DMS 273 (cell line): Measurements from ENCODE around the gene CYS1.
A peak's percentile ranks its signal among the peaks of the same experiment; 100 is the strongest.
"Not testable (repeated sequence)": the region's sequence is repeated elsewhere in the genome, so short reads cannot be mapped to it uniquely, and the experiment has no call there.

ENCODE experiments used
- DNase-seq: peaks from one replicate; lab custom pipeline; 2025; ENCODE audit not compliant: unreplicated experiment; lab: John Stamatoyannopoulos, UW

Gene CYS1, protein sequence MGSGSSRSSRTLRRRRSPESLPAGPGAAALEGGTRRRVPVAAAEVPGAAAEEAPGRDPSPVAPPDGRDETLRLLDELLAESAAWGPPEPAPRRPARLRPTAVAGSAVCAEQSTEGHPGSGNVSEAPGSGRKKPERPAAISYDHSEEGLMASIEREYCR

DNA sequence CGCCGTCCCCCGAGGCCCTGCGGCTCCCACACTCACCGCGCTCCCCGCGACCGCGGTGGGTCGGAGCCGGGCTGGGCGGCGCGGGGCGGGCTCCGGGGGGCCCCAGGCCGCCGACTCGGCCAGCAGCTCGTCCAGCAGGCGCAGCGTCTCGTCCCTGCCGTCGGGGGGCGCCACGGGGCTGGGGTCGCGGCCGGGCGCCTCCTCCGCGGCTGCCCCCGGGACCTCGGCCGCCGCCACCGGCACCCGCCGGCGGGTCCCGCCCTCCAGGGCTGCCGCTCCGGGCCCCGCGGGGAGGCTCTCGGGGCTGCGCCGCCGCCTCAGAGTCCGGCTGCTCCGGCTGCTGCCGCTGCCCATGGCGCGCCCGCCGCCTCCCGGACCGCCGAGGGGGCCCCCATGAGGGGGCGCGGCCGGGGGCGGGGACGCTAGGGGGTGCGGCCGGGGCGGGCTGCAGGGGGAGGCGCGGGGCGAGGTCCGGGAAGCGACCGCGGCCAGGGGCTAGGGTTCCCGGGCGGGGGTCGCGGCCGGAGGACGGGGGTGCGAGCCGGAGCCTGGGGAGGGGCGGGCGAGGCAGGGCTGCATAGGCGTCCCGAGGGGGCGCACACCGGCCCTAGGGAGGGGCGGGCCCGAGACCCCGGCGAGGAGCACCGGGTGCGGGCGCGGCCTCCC, at the start of gene CYS1:
CYS1 (minus strand) TSS at position 542 of the 666 bp plus-strand sequence; CDS start at position 354, 188 bp downstream.
- DNase-seq, result peak; percentile 54

DNA sequence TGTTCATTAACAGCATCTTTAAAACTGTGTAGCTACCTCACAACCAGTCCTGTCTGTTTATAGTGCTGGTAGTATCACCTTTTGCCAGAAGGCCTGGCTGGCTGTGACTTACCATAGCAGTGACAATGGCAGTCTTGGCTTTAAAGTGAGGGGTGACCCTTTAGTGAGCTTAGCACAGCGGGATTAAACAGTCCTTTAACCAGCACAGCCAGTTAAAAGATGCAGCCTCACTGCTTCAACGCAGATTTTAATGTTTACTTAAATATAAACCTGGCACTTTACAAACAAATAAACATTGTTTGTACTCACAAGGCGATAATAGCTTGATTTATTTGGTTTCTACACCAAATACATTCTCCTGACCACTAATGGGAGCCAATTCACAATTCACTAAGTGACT, 49.3 kb upstream of the CYS1 start:
- no peak for DNase-seq

DNA sequence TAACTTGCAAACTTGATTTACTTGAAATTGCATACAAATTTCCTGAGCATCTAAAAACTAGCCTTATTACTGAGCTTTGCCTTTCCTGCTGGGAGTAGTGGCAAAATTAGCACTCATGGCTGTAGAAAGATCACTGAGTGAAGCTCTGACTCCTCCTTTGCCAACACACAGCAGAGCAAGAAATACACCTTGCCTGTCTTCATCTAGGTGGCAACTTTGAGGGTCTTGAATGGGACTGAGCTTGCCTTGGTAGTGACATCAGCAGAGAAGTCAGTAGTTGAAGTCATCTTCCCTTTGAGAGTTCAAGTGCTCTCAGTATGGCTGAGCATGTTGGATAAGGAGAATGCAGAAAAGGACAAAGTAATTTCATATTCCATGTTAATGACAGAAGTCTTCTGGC, 48.2 kb upstream of the CYS1 start:
- DNase-seq, result no peak

DNA sequence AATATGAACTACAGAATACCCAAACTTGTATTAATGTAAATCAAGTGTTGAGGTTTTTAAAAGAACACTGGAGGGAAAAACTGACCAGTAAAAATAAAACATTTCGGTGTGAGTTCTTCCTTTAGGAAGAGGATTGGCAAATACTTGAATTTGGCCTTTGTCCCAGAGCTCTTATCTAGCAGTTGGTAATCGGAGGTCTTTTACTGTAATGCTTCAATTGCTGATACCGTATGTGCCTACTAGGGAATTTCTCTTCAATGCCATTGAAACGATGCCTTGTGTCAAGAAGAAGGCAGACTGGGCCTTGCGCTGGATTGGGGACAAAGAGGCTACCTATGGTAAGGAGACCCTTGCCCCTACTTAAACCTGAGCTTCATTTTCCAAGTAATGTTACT, 46.4 kb upstream of the CYS1 start:
- no peak for DNase-seq

DNA sequence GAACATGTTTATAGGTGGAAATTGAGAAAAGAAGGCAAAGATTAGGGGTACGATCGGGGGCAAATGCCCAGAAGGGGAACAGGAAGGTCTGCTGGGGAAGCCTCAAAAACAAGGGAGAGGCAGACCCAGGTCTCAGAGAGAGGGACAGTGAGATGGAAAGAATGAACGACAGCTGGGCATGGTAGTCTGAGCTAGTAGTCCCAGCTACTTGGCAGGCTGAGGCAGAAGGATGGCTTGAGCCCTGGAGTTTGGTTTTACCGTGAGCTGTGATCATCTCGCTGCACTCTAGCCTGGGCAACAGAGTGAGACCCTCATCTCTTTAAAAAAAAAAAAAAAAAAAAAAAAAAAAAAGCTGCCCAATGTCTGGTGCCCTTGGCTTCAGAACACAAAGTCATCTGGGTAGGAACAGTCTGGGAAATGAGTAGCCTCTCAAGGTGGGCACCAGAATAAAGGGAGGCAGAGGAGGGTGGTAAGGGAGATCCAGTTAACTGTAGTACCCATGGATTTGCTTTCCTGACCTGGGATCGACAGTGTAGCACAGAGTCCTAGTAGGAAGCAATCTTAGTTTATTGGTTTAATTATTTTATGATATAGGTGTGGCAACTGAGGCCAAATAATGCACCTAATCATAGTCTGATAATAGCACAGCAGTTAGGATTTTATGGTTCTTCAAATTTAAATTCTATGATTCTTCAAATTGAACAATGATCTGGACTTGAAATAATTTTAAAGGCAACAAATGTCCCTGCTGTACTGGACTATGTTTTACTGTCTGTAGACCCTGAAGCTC, 45.8 kb upstream of the CYS1 start:
- no peak for DNase-seq

DNA sequence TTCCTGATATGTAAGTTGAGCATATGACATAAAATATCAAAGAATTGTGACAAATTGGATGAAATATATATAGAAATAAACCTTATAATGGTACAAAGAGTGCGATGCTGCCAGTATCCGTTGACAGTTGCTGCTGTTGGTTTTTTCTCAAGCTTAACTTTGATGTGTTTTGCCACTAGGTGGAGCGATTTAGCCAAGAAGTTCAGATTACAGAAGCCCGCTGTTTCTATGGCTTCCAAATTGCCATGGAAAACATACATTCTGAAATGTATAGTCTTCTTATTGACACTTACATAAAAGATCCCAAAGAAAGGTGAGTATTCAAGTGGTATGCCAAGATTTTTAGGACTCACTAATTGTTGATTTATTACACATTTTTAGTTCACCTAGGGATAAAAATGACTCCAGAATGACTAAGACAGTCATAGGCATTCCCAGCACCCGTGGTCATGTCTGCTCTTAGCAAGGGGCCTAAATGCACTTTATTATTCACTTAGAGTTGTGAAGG, 44.4 kb upstream of the CYS1 start:
- peak; percentile 86 for DNase-seq

DNA sequence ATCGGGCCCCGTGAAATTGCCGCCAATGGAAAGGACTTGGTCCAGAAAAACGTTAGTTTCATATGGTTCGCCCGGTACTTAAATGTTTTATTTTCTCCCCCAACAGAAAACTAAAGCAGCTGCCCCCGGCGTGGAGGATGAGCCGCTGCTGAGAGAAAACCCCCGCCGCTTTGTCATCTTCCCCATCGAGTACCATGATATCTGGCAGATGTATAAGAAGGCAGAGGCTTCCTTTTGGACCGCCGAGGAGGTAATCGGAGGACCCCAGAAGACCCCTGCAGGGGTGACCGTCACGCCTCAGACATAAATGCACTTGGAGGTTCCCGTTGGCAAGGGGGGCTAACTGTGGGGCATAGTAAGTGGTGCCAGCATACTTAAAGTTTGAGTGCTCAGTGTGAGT, 43.1 kb upstream of the CYS1 start:
- no peak for DNase-seq

DNA sequence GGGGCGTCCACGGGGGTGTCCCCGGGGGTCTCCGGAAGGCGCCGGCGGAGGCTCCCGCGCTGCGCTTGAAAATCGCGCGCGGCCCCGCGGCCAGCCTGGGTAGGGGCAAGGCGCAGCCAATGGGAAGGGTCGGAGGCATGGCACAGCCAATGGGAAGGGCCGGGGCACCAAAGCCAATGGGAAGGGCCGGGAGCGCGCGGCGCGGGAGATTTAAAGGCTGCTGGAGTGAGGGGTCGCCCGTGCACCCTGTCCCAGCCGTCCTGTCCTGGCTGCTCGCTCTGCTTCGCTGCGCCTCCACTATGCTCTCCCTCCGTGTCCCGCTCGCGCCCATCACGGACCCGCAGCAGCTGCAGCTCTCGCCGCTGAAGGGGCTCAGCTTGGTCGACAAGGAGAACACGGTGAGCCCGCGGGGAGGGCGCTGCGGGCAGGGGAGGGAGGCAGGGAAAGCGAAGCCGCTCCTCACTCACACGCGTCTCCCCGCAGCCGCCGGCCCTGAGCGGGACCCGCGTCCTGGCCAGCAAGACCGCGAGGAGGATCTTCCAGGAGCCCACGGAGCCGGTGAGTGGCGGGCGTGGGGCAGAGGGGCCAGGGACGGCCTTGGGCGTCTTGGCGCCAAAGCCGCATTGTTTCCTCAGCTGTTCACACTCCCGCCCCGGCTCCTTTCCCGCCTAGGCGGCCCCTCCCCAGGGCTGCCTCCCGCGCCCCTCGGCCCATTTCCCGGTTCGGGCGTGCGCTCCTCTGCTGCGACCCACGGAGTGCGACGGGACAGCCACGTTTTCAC, 42.5 kb upstream of the CYS1 start, which contains the start of gene RRM2:
RRM2 (plus strand) TSS at position 240 of the 781 bp plus-strand sequence; CDS start at position 300, 60 bp downstream.
- peak; percentile 98 for DNase-seq

DNA sequence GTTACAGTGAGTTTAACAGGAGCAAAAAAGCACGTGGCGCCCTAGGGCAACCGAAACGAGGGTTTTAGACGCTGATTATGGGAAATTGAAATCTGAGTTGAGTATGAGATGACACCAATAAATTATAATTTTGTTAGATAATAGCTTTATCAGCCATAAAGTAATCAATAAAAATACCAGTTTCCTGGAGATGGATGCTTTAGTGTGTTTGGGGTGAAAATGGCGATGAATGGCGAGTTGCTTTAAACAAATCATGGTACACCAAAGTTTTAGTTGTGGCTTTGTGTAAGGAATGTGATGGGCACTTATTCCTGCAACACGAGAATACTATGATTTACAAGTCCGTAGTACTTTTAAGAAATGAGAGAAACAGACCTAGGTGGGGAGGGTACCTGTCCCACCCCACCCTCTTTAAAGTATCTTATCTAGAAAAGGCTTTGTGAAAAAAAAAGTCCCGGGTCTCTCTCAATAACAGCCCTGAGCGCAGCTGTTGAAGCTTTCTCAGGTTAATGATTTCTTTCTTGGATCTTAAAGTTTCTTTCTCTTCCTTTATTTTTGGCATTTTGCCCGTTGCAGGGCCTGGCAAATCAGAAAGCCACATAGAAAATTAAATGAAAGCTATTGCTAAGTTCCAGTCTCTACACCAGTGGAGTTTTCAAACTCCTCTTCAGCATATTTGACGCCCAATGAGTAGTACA, 40.8 kb upstream of the CYS1 start:
- DNase-seq, result peak; percentile 86

DNA sequence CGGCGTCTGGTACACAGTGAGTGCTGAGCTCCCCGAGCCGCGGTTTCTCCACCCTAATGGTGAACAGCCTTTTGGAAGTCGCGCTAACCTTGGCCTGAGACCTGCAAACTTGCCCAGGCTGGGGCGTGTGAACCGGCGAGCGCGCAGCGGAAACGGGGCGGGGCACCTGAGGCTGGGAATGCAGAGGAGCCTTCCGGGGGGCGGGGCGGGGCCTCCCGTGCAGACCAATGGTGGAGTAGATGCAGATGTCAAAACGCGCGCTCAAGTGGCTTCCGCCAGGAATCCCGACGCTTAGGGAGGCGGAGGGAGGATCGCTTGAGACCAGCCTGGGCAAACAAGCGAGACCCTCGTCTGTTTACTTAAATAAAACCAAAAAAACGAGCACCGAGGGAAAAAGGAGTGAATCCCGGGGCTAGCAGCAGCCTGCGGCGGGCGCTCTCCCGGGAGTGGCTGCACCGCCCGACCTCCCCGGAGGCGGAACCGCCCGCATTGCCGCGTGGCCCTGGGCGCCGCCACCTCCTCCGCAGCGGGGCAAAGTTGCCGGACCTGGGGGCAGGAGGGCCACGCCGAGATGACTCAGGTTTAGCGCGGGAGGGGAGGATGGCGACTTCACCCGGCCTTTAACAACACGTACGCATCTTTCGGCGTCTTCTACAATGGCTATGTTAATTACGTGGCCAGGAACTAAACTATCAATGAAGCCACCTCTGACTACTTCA, 40.1 kb upstream of the CYS1 start:
- peak; percentile 98 for DNase-seq

DNA sequence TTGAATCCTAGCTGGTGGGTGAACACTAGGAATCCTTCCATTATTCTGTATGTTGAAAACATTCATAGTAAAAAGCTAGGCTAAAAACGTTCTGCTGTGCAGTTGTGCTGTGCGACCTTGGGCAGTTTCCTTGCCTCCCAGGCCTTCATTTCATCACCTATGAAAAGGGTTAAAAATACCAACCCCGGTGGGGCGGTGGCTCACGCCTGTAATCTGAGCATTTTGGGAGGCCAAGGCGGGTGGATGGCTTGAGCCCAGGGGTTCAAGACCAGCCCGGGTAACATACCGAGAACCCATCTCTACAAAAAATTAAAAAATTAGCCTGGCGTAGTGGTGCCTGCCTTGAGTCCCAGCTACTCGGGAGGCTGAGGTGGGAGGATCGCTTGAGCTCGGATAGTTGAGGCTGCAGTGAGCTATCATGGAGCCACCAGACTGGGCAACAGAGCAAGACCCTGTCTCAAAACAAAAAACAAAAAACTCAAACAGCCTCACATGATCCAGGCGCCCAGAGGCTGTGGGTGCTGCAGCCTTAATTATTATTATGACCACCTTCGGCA, 39.5 kb upstream of the CYS1 start:
- DNase-seq, result no peak

DNA sequence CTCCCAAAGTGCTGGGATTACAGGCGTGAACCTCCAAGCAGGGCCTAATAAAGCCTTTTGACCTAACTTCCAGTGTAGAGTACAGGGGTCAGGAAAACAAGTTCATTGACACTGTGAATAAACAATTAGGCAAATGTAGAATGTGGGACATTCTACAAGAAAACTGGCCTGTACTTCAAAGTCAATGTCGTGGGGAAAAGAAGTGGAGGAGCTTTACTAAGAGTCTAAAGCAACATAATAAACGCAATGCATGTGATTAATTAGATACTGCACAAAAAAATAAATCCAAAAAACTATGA, 38.8 kb upstream of the CYS1 start:
- no peak for DNase-seq

DNA sequence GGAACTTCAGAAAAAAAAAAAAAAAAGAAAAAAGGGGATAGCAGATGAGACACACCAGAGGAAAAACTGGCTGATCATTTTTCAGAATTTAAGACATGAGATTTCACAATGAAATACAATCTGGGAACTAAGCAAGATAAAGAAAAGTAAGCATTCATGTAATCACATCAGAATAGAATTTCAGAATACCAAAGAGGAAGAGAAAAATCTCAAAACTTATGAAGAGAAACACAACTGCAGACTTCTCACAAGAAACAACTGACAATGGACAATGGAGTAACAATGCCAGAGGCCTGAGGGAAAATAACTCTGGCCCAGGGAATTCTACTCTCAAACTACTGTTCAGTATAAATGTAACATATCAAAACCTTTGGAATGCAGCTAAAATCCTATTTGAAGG, 29.1 kb upstream of the CYS1 start:
- no peak for DNase-seq

DNA sequence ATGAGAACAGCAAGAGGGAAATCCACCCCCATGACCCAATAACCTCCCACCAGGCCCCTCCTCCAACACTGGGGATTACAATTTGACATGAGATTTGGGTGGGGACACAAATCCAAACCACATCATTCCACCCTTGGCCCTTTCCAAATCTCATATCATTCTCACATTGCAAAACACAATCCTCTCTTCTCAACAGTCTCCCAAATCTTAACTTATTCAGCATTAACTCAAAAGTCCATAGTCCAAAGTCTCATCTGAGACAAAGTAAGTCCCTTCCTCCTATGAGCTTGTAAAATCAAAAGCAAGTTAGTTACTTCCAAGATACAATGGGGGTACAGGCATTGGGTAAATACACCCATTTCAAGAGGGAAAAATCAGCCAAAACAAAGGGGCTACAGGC, 24.7 kb upstream of the CYS1 start:
- DNase-seq, result not testable (repeated sequence)

DNA sequence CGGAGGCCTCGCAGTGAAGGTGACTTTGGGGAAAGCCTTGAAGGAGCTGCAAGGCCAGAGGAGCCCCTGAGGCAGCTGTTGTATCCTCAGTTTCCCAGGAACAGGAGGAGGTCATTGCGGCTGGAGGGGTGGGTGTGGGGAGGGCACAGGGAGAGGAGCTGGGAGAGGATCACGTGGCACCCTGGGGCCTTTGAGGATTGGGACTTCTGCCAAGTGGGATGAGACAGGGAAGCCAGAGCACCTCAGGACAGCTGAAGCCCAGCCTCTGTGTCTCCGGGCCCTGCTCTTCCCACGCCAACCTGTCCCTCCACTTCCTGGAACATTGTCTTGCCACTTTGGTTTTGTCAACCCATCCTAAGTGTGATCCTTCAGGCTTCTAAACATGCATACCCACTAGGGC, 23.0 kb upstream of the CYS1 start:
- peak; percentile 20 for DNase-seq

DNA sequence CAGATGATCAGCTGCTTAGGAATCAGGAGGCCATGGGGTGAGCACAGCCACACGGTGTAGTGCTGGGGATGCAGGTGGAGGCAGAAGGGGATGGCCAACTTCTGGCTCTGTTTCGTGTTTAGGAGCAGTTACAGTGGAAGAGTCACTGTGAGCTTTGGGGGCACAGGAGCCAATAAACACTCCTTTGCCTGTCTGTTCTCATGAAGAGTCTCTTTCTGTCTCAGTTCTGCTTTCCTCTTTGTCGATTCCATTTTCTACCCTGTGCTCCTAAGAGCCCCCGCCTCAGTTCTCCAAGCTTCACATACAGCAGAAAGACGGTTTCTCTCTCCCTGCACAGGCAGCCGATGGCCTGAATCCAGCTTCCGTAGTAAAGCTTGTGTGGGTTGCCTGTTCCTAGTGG, 21.3 kb upstream of the CYS1 start:
- no peak for DNase-seq

DNA sequence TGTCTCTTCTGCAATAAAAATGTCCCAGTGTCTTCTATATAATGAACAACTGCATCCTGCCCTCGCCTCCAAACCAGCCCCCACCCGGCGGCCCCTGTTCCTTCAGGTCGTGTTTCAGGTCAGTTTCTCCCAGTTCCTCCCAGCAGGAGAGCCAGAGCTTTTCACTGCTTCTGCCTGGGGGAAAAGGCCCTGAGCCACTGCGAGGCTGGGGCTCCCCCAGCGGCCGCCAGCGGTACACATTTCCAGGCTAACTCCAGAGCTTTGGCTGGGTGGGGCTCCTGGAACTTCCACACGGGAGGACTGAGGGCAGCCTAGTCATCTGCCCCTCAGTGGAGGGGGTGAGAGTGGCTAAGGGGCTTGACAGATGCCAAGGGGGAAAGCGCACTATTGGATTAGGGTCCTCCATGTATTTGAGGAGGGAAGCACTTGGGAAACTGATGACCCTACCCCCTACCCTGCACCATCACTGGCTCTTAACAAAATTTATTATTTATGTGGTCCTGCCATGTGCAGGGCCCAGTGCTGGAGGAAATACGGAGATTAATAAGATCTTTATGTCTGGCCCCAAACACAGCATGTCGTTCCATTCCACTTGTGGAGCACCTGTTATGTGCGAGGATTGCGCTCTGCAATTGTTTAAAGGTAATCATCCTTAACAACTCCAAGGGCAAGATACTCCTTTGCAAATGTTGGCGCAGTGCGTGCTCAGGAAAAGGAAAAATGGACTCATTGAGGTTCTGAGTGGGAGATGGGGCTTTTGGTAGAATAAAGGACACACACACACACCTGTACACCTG, 17.3 kb upstream of the CYS1 start:
- peak; percentile 86 for DNase-seq

DNA sequence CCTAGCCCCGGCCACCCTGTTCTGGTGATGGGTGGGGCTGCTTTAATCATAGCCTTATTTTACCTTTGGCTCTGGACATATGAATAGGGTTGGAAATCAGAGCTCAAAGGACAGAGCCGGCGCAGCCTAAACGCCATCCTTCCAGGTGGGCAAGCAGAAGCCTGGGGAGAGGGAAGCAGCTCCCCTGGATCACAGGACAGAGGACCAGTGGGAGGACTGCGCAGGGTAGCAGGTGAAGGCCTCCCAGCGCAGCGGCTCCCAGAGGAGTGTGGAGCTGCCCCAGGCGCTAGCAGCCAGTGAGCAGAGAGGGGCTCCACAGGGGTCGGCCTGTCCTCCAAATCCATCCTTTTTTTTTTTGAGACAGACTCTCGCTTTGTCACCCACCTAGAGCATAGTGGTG, 16.4 kb upstream of the CYS1 start:
- no peak for DNase-seq

DNA sequence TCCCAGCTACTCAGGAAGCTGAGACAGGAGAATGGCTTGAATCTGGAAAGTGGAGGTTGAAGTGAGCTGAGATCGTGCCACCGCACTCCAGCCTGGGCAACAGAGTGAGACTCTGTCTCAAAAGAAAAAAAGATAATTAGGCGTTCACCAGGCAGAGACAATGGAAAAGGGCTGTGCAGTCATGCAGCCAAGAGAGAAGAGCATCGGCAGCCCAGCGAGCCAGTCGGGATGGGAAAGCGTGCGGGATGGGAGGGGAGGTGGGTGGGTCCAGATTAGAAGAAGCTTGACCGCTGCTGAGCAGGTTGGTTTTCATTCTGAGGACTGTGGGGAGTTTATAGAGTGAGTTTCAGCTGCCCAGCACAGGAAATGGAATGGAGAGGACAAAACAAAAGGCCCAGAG, 15.0 kb upstream of the CYS1 start:
- no peak for DNase-seq
